CD4-positive, alpha-beta memory T cell (primary cell): ENCODE measurements around the gene METTL26. TPM values are rescaled to one million over a fixed set of nuclear protein-coding genes. Genes with fewer than 3 reads are reported as not detected.

ENCODE experiments used
- CTCF ChIA-PET: fragments of 350-600 bp; sonication (Branson Sonifier 250); formaldehyde crosslinking; loops from one replicate; lab custom pipeline; 2021; ENCODE audit warnings: inconsistent platforms; ENCODE audit not compliant: partially characterized antibody; lab: Charles Lee
- POLR2A ChIA-PET: fragments of 350-600 bp; sonication (Branson Sonifier 250); formaldehyde crosslinking; loops from one replicate; lab custom pipeline; 2021; ENCODE audit not compliant: partially characterized antibody; lab: Charles Lee
- DNase-seq, 5 donors: peaks; one replicate each; pipeline versions ENCODE4 v3.0.0 to v3.0.0-alpha.2; 2020 to 2022; ENCODE audit warnings: mixed read lengths in 1 of 5
- H3K27ac ChIP-seq: one replicate; pipeline ENCODE4 v1.7.0; 2013; ENCODE audit warnings: low read depth, low read length
- H3K27me3 ChIP-seq: 2 replicates; pipeline ENCODE4 v1.7.0; 2013; ENCODE audit warnings: mild to moderate bottlenecking, low read length, moderate library complexity; ENCODE audit not compliant: insufficient read depth
- H3K36me3 ChIP-seq: 2 replicates; pipeline ENCODE4 v1.7.0; 2013; ENCODE audit warnings: mild to moderate bottlenecking, low read length, moderate library complexity; ENCODE audit not compliant: insufficient read depth
- H3K4me1 ChIP-seq: 2 replicates; pipeline ENCODE4 v1.7.0; 2013; ENCODE audit warnings: mild to moderate bottlenecking, low read length, moderate library complexity; ENCODE audit not compliant: insufficient read depth
- H3K4me3 ChIP-seq, 2 donors: one replicate each; pipeline ENCODE4 v1.7.0; 2013; ENCODE audit warnings: low read length in 2 of 2, mild to moderate bottlenecking in 1 of 2
- H3K9me3 ChIP-seq, 2 donors: one replicate each; pipeline ENCODE4 v1.7.0; 2013; ENCODE audit warnings: low read length in 2 of 2, control low read depth in 1 of 2; ENCODE audit not compliant: control insufficient read depth in 1 of 2
- H3K27ac Mint-ChIP-seq, 7 donors: one replicate each; pipeline ENCODE4 v1.8.0; 2020 to 2021; ENCODE audit warnings: mixed read lengths in 7 of 7, mild to moderate bottlenecking in 6 of 7, inconsistent platforms in 3 of 7, moderate library complexity in 3 of 7
- H3K27me3 Mint-ChIP-seq, 2 donors: one replicate each; pipeline ENCODE4 v1.8.0; 2020 to 2021; ENCODE audit warnings: mixed read lengths in 2 of 2
- H3K36me3 Mint-ChIP-seq, 2 donors: one replicate each; pipeline ENCODE4 v1.8.0; 2020 to 2021; ENCODE audit warnings: mixed read lengths in 2 of 2, inconsistent platforms in 1 of 2, mild to moderate bottlenecking in 1 of 2
- H3K4me1 Mint-ChIP-seq, 4 donors: one replicate each; pipeline ENCODE4 v1.8.0; 2020 to 2021; ENCODE audit warnings: mixed read lengths in 4 of 4, mild to moderate bottlenecking in 1 of 4
- H3K4me3 Mint-ChIP-seq, 8 donors: one replicate each; pipeline ENCODE4 v1.8.0; 2020 to 2021; ENCODE audit warnings: mixed read lengths in 8 of 8, mild to moderate bottlenecking in 7 of 8, moderate library complexity in 6 of 8, inconsistent platforms in 3 of 8
- H3K9me3 Mint-ChIP-seq, 8 donors: one replicate each; pipeline ENCODE4 v1.8.0; 2020 to 2021; ENCODE audit warnings: mixed read lengths in 8 of 8, mild to moderate bottlenecking in 5 of 8, inconsistent platforms in 3 of 8, moderate library complexity in 1 of 8
- intact Hi-C: fragments of 100-400 bp; cut with micrococcal nuclease; formaldehyde crosslinking; loops from one replicate; pipeline ENCODE4 v1.15.1; 2023
- polyA plus RNA-seq, 2 donors: library from polyadenylated mRNA; unstranded; fragments of 300-500 nt; fragmentation: Illumina TruSeq; gene quantifications; one replicate each; pipeline ENCODE4 v1.2.3, GENCODE V29; 2021
- total RNA-seq, 2 experiments: library from RNA; stranded (reverse); gene quantifications; one replicate each; pipeline ENCODE4 v1.2.3, GENCODE V29; 2021

The METTL26 gene
- total and polyA plus RNA-seq, 4 experiments from 2014 or later: 68.4 to 106 (median 82.1) TPM

- CTCF ChIA-PET: interaction anchor here (0.8 to 1.5 kb wide), 3 partner anchors 12 to 18 kb away, joined by 3 to 8 read pairs (median 4); partner anchors contain the start of gene METTL26
- H3K4me3 ChIP-seq: peak within 1 kb of the TSS; percentile 3 to 53
- peak within 1 kb of the TSS; percentile 68 to 92 (median 87) for H3K27ac Mint-ChIP-seq
Observed at GRCh38 chr16:648781-649589, 12.9 kb upstream of the METTL26 start, which contains the start of gene WDR90. TSS of gene WDR90 (plus strand) at chr16:649365. CDS start at chr16:649417, 52 bp downstream.

GRCh38 chr16:648071-648780, 12.1 kb upstream of the METTL26 start:
- peaks cover 15% of the 10 kb centered on the region for H3K4me1 ChIP-seq
- H3K4me3 ChIP-seq: peak overlapping the region; percentile 3 to 53
- Mint-ChIP-seq H3K36me3 (no peaks in the 10 kb centered on the region), H3K9me3 (no peaks in the 10 kb centered on the region), H3K27ac (peak overlapping the region; percentile 64 to 92 (median 87)), H3K27me3 (no peaks in the 10 kb centered on the region), H3K4me1 (peaks cover 0 to 36% (median 8%) of the 10 kb centered on the region in 4 donors), H3K4me3 (peak overlapping the region; percentile 60 to 82 (median 71))
- CTCF ChIA-PET: interaction anchor here (1.5 kb wide), 1 partner anchor 12 kb away, joined by 8 read pairs; the partner anchor contains the start of gene METTL26
- H3K27me3 ChIP-seq: no peaks in the 10 kb centered on the region
- peak in 3 of 5 donors; percentile 24 to 30 (median 26) for DNase-seq
- no peaks in the 10 kb centered on the region for H3K9me3 ChIP-seq
- no peaks in the 10 kb centered on the region for H3K36me3 ChIP-seq
- peak overlapping the region; percentile 79 for H3K27ac ChIP-seq
- POLR2A ChIA-PET: interaction anchor here (0.6 to 2.3 kb wide), 9 partner anchors 10 to 47 kb away, joined by 3 to 12 read pairs (median 6); partner anchors contain the start of genes JMJD8, METTL26, STUB1 and WDR24
- intact Hi-C loops: loop anchor here (2.0 to 5.0 kb wide), 3 partner anchors 21 to 139 kb away; partner anchors contain the start of genes CHTF18, JMJD8, RHOT2 and RPUSD1

More at GRCh38 chr16:648781-649589, 12.9 kb upstream of the METTL26 start, which contains the start of gene WDR90:
- peak; percentile 88 to 93 (median 90) for DNase-seq
- H3K36me3 Mint-ChIP-seq: no peaks in the 10 kb centered on the region
- H3K27me3 ChIP-seq: no peaks in the 10 kb centered on the region
- peaks cover 0 to 30% (median 8%) of the 10 kb centered on the region in 4 donors for H3K4me1 Mint-ChIP-seq
- H3K9me3 ChIP-seq: no peaks in the 10 kb centered on the region
- no peaks in the 10 kb centered on the region for H3K27me3 Mint-ChIP-seq
- peak within 1 kb of the TSS; percentile 60 to 82 (median 76) for H3K4me3 Mint-ChIP-seq
- POLR2A ChIA-PET: interaction anchor here (0.7 to 2.7 kb wide), 10 partner anchors 9 to 47 kb away, joined by 3 to 23 read pairs (median 8); partner anchors contain the start of genes JMJD8, METTL26, RHOT2 and STUB1
- peaks cover 14% of the 10 kb centered on the region for H3K4me1 ChIP-seq
- no peaks in the 10 kb centered on the region for H3K9me3 Mint-ChIP-seq
- intact Hi-C loops: loop anchor here (1.0 to 5.0 kb wide), 4 partner anchors 13 to 138 kb away; partner anchors contain the start of genes CHTF18, JMJD8, METTL26 and RHOT2
- peak within 1 kb of the TSS; percentile 79 for H3K27ac ChIP-seq
- H3K36me3 ChIP-seq: no peaks in the 10 kb centered on the region

DNA sequence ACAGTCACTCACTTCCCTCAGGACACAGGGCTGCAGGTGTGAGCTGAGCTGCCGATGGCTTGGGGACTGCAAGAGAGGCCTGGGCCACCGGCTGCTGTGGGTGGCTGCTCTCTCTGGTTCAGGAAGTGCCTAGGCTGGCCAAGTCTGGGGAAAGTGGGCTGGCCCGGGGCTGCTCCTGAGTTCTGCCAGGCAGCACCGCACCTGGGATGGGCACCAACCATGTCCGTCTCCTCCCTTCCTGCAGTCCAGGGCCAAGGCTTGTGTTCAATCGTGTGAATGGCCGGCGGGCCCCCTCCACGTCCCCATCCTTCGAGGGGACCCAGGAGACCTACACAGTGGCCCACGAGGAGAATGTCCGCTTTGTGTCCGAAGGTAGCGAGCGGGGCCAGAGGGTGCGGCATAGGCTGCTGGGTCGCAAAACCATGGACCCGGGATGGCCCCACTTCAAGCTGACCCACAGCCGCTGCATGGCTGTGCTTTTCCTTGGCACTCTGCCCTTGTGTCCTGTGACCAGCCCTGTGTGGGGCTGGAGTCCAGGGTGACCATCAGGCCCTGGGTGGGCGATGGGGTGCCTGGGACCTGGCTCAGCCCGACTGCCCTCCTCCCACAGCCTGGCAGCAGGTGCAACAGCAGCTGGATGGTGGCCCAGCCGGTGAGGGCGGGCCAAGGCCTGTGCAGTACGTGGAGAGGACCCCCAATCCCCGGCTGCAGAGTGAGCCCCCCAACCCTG, 11.2 kb upstream of the METTL26 start:
- H3K36me3 ChIP-seq: no peaks in the 10 kb centered on the region
- no peaks in the 10 kb centered on the region for H3K9me3 Mint-ChIP-seq
- ChIA-PET POLR2A (interaction anchor here (0.8 to 1.4 kb wide), 6 partner anchors 9 to 48 kb away, joined by 3 to 8 read pairs (median 4); partner anchors contain the start of genes JMJD8, METTL26 and WDR24), CTCF (interaction anchor here (1.5 kb wide), 1 partner anchor 11 kb away, joined by 8 read pairs; the partner anchor contains the start of gene METTL26)
- H3K4me3 ChIP-seq: no peak overlapping the region
- H3K36me3 Mint-ChIP-seq: no peaks in the 10 kb centered on the region
- no peak overlapping the region for H3K4me3 Mint-ChIP-seq
- H3K27ac Mint-ChIP-seq: no peak overlapping the region
- H3K4me1 ChIP-seq: peaks cover 24% of the 10 kb centered on the region
- H3K27ac ChIP-seq: no peak overlapping the region
- no peaks in the 10 kb centered on the region for H3K27me3 ChIP-seq
- H3K27me3 Mint-ChIP-seq: no peaks in the 10 kb centered on the region
- DNase-seq: no peak
- H3K4me1 Mint-ChIP-seq: peaks cover 0 to 40% (median 8%) of the 10 kb centered on the region in 4 donors
- no peaks in the 10 kb centered on the region for H3K9me3 ChIP-seq
- intact Hi-C loops: loop anchor here (5.0 kb wide), 1 partner anchor 140 kb away; the partner anchor contains the start of genes CHTF18 and RPUSD1

GRCh38 chr16:646679-647172, 10.6 kb upstream of the METTL26 start:
- ChIA-PET POLR2A (interaction anchor here (1.3 kb wide), 1 partner anchor 10 kb away, joined by 4 read pairs; the partner anchor contains the start of gene METTL26), CTCF (no interaction called here)
- no peaks in the 10 kb centered on the region for H3K27me3 ChIP-seq
- H3K4me3 ChIP-seq: no peak overlapping the region
- H3K27ac Mint-ChIP-seq: peak overlapping the region in 2 of 7 donors; percentile 18 to 41
- no peaks in the 10 kb centered on the region for H3K36me3 ChIP-seq
- intact Hi-C loops: loop anchor here (5.0 kb wide), 1 partner anchor 141 kb away; the partner anchor contains the start of genes CHTF18 and RPUSD1
- no peak overlapping the region for H3K27ac ChIP-seq
- H3K27me3 Mint-ChIP-seq: no peaks in the 10 kb centered on the region
- H3K36me3 Mint-ChIP-seq: no peaks in the 10 kb centered on the region
- H3K4me3 Mint-ChIP-seq: peak overlapping the region in 1 of 8 donors; percentile 28
- H3K9me3 ChIP-seq: no peaks in the 10 kb centered on the region
- no peak for DNase-seq
- H3K4me1 ChIP-seq: peaks cover 24% of the 10 kb centered on the region
- H3K4me1 Mint-ChIP-seq: peaks cover 0 to 40% (median 8%) of the 10 kb centered on the region in 4 donors
- no peaks in the 10 kb centered on the region for H3K9me3 Mint-ChIP-seq

GRCh38 chr16:645852-646678, 10.0 kb upstream of the METTL26 start:
- Mint-ChIP-seq H3K4me3 (no peak overlapping the region), H3K27me3 (no peaks in the 10 kb centered on the region), H3K9me3 (no peaks in the 10 kb centered on the region), H3K27ac (peak overlapping the region in 1 of 7 donors; percentile 69), H3K4me1 (peaks cover 0 to 40% (median 8%) of the 10 kb centered on the region in 4 donors), H3K36me3 (no peaks in the 10 kb centered on the region)
- intact Hi-C loops: loop anchor here (5.0 kb wide), 1 partner anchor 141 kb away; the partner anchor contains the start of genes CHTF18 and RPUSD1
- Histone ChIP-seq H3K36me3 (no peaks in the 10 kb centered on the region), H3K4me1 (peaks cover 29% of the 10 kb centered on the region), H3K4me3 (no peak overlapping the region), H3K27ac (no peak overlapping the region), H3K9me3 (no peaks in the 10 kb centered on the region), H3K27me3 (no peaks in the 10 kb centered on the region)
- DNase-seq: no peak
- CTCF ChIA-PET: no interaction called here
- POLR2A ChIA-PET: interaction anchor here (1.3 kb wide), 1 partner anchor 9 kb away, joined by 4 read pairs; the partner anchor contains the start of gene METTL26
